HepG2 (cell line): ENCODE measurements around the gene CAD. TPM values are rescaled to one million over a fixed set of nuclear protein-coding genes. Genes with fewer than 3 reads are reported as not detected.

Experiments
- BCL6 ChIP-seq: IDR thresholded peaks from 2 replicates; pipeline ENCODE4 v1.6.1; 2016; ENCODE audit warnings: missing genetic modification reagents, missing compliant biosample characterization
- CAMTA2 ChIP-seq: sonication (generic); formaldehyde crosslinking; IDR thresholded peaks from 2 replicates; pipeline ENCODE4 v1.4.0; 2020; ENCODE audit warnings: mild to moderate bottlenecking, missing genetic modification reagents, borderline replicate concordance
- CBFB ChIP-seq: sonication (generic); formaldehyde crosslinking; IDR thresholded peaks from 2 replicates; pipeline ENCODE4 v1.4.0; 2020; ENCODE audit warnings: missing genetic modification reagents
- ELF4 ChIP-seq: sonication (generic); formaldehyde crosslinking; IDR thresholded peaks from 2 replicates; pipeline ENCODE4 v1.5.0; 2020; ENCODE audit warnings: missing genetic modification reagents, mild to moderate bottlenecking, moderate library complexity, borderline replicate concordance
- GFI1 ChIP-seq: sonication (generic); formaldehyde crosslinking; IDR thresholded peaks from 2 replicates; pipeline ENCODE4 v1.5.0; 2020; ENCODE audit warnings: missing genetic modification reagents, mild to moderate bottlenecking, borderline replicate concordance
- GLI4 ChIP-seq: sonication (generic); formaldehyde crosslinking; IDR thresholded peaks from 2 replicates; pipeline ENCODE4 v1.5.1; 2020; ENCODE audit warnings: missing genetic modification reagents, mild to moderate bottlenecking, moderate library complexity, borderline replicate concordance
- HOXA9 ChIP-seq: sonication (generic); formaldehyde crosslinking; IDR thresholded peaks from 2 replicates; pipeline ENCODE4 v1.8.1; 2022; ENCODE audit warnings: missing genetic modification reagents, mild to moderate bottlenecking, moderate library complexity, borderline replicate concordance
- NR2C2 ChIP-seq: sonication (generic); formaldehyde crosslinking; IDR thresholded peaks from 2 replicates; pipeline ENCODE4 v1.4.0; 2020; ENCODE audit warnings: missing genetic modification reagents, mild to moderate bottlenecking, moderate library complexity, borderline replicate concordance
- NR2F1 ChIP-seq, 2 experiments: fragments of 450-650 bp in 1 of 2; formaldehyde crosslinking in 1 of 2; IDR thresholded peaks; 2 replicates each; pipeline versions ENCODE4 v1.5.0 to v1.6.1; 2016 to 2020; ENCODE audit warnings: mild to moderate bottlenecking in 1 of 2, missing compliant biosample characterization in 1 of 2, missing genetic modification reagents in 1 of 2, moderate library complexity in 1 of 2
- ONECUT2 ChIP-seq: sonication (generic); formaldehyde crosslinking; IDR thresholded peaks from 2 replicates; pipeline ENCODE4 v1.4.0; 2020; ENCODE audit warnings: missing genetic modification reagents
- PBX3 ChIP-seq: sonication (generic); formaldehyde crosslinking; IDR thresholded peaks from 2 replicates; pipeline ENCODE4 v1.8.1; 2023; ENCODE audit warnings: missing genetic modification reagents, inconsistent platforms, borderline replicate concordance
- RFXAP ChIP-seq: sonication (generic); formaldehyde crosslinking; IDR thresholded peaks from 2 replicates; pipeline ENCODE4 v1.4.0; 2020; ENCODE audit warnings: missing genetic modification reagents, borderline replicate concordance
- TEF ChIP-seq: sonication (generic); formaldehyde crosslinking; IDR thresholded peaks from 2 replicates; pipeline ENCODE4 v1.5.0; 2020; ENCODE audit warnings: missing genetic modification reagents
- TMF1 ChIP-seq: sonication (generic); formaldehyde crosslinking; IDR thresholded peaks from 2 replicates; pipeline ENCODE4 v1.8.1; 2022; ENCODE audit warnings: low read depth, missing genetic modification reagents
- USF2 ChIP-seq, 2 experiments: sonication (generic) in 1 of 2; formaldehyde crosslinking in 1 of 2; IDR thresholded peaks; 2 replicates each; pipeline versions ENCODE4 v1.5.1 to v1.6.1; 2011 to 2020; ENCODE audit warnings: borderline replicate concordance in 1 of 2, low read depth in 1 of 2, low read length in 1 of 2, mild to moderate bottlenecking in 1 of 2, missing genetic modification reagents in 1 of 2, moderate library complexity in 1 of 2
- ZBTB8A ChIP-seq: sonication (generic); formaldehyde crosslinking; IDR thresholded peaks from 2 replicates; pipeline ENCODE4 v1.4.0; 2020; ENCODE audit warnings: mild to moderate bottlenecking, low read depth, missing genetic modification reagents, borderline replicate concordance
- ZFP36 ChIP-seq: fragments of 150-350 bp; IDR thresholded peaks from 2 replicates; pipeline ENCODE4 v1.6.1; 2018; ENCODE audit warnings: borderline replicate concordance, low read length, low read depth; ENCODE audit not compliant: partially characterized antibody
- ZMYM2 ChIP-seq: sonication (generic); formaldehyde crosslinking; IDR thresholded peaks from 2 replicates; pipeline ENCODE4 v1.8.0; 2022; ENCODE audit warnings: mild to moderate bottlenecking, missing genetic modification reagents
- ZNF253 ChIP-seq: sonication (generic); formaldehyde crosslinking; IDR thresholded peaks from 2 replicates; pipeline ENCODE4 v1.8.0; 2022; ENCODE audit warnings: mild to moderate bottlenecking, missing genetic modification reagents, borderline replicate concordance
- ZNF331 ChIP-seq: sonication (generic); formaldehyde crosslinking; IDR thresholded peaks from 2 replicates; pipeline ENCODE4 v1.4.0; 2020; ENCODE audit warnings: missing genetic modification reagents
- ZNF335 ChIP-seq: sonication (generic); formaldehyde crosslinking; IDR thresholded peaks from 2 replicates; pipeline ENCODE4 v1.4.0; 2020; ENCODE audit warnings: missing genetic modification reagents
- ZNF878 ChIP-seq: sonication (generic); formaldehyde crosslinking; IDR thresholded peaks from 2 replicates; pipeline ENCODE4 v1.8.1; 2023; ENCODE audit warnings: mild to moderate bottlenecking, missing genetic modification reagents, moderate library complexity
- ZUFSP ChIP-seq: sonication (generic); formaldehyde crosslinking; IDR thresholded peaks from 2 replicates; pipeline ENCODE4 v1.9.0; 2021; ENCODE audit warnings: missing genetic modification reagents, mild to moderate bottlenecking, borderline replicate concordance
- polyA plus RNA-seq, 8 experiments: library from polyadenylated mRNA; depleted of rRNA in 3 of 8; stranded (reverse) in 7 of 8; unstranded in 1 of 8; fragments of >200 nt; fragmentation: Illumina TruSeq in 4 of 8; extraction: Trizol in 4 of 8; gene quantifications; 2 replicates each; pipeline versions ENCODE4 v1.2.1 to v1.2.3, GENCODE V29; 2011 to 2016; ENCODE audit warnings: low read depth in 4 of 8, missing spikeins in 1 of 8, mixed read lengths in 1 of 8; ENCODE audit not compliant: insufficient read depth in 1 of 8
- total RNA-seq, 5 experiments: library from RNA; depleted of rRNA; stranded (reverse); fragments of >200 nt; fragmentation: Illumina TruSeq; extraction: Trizol; gene quantifications; 2 replicates each; pipeline ENCODE4 v1.2.3, GENCODE V29; 2016; ENCODE audit warnings: low read depth in 1 of 5

The CAD gene
- total and polyA plus RNA-seq, 2 of the 13 experiments (the other 11 are each of a cell fraction or from before 2014, with no cell fraction given): 21.7 to 37.0 TPM

- TF ChIP-seq ZUFSP (CRISPR knock-in tag): no peak
- TF ChIP-seq TMF1 (CRISPR knock-in tag): no peak
- TF ChIP-seq GLI4 (CRISPR knock-in tag): no peak
- TF ChIP-seq ELF4: peak; percentile 48; the same call in 1 of the 2 replicates
- no peak for TF ChIP-seq ZFP36
- peak; percentile 30 for TF ChIP-seq BCL6 (CRISPR knock-in tag)
- TF ChIP-seq GFI1 (CRISPR knock-in tag): peak; percentile 83
- 0 out of 2 replicates have a peak, but pooled peaks have one; percentile 18 for TF ChIP-seq ZNF331 (CRISPR knock-in tag)
- no peak for TF ChIP-seq ZBTB8A
- no peak for TF ChIP-seq ZNF335 (CRISPR knock-in tag)
- no peak for TF ChIP-seq PBX3 (CRISPR knock-in tag)
- TF ChIP-seq ONECUT2 (CRISPR knock-in tag): no peak
- no peak for TF ChIP-seq CAMTA2 (CRISPR knock-in tag)
- TF ChIP-seq ZNF253 (CRISPR knock-in tag): no peak
- no peak for TF ChIP-seq TEF (CRISPR knock-in tag)
- no peak for TF ChIP-seq RFXAP
- TF ChIP-seq ZMYM2 (CRISPR knock-in tag): no peak
- no peak for TF ChIP-seq USF2 (IDR thresholded peaks at IDR 0.05; ENCODE audit: low read depth, low read length)
- 0 out of 2 replicates have a peak, but pooled peaks have one; percentile 30 for TF ChIP-seq USF2 (CRISPR knock-in tag; IDR thresholded peaks at IDR 0.05; ENCODE audit: borderline replicate concordance)
- TF ChIP-seq ZNF878: peak; percentile 69; the same call in 1 of the 2 replicates
- no peak for TF ChIP-seq CBFB (CRISPR knock-in tag)
- TF ChIP-seq HOXA9: no peak
- TF ChIP-seq NR2F1 (CRISPR knock-in tag; IDR thresholded peaks at IDR 0.05): peak; percentile 7 to 16; a peak in 1 of 4 replicates
- peak; percentile 39; the same call in 1 of the 2 replicates for TF ChIP-seq NR2C2 (CRISPR knock-in tag)
Observed at GRCh38 chr2:27209621-27210401, 7.4 kb upstream of the CAD start (continued).
